C4-2B (cell line): ENCODE data around the gene H2AZ1.

ENCODE experiments used
- CTCF ChIP-seq: fragments of 450-650 bp; conservative IDR thresholded peaks from 2 replicates; pipeline ENCODE4 v1.5.1; 2017; ENCODE audit warnings: mild to moderate bottlenecking
- ZFX ChIP-seq: fragments of 450-650 bp; IDR thresholded peaks from 2 replicates; pipeline ENCODE4 v1.6.1; 2017

GRCh38 chr4:99983289-99983943 lies 33.3 kb upstream of the H2AZ1 start:
- TF ChIP-seq CTCF (no peak), ZFX (no peak)
